Stimulated activated CD8-positive, alpha-beta memory T cell treated with anti-CD3 and anti-CD28 coated beads, Interleukin-4, amount 100 ng/mL, for 48 hours (primary cell): ENCODE data around the gene FOXQ1.
"Not testable (repeated sequence)": the region's sequence is repeated elsewhere in the genome, so short reads cannot be mapped to it uniquely, and the experiment has no call there.

Experiments
- DNase-seq: peaks from one replicate; pipeline ENCODE4 v3.0.0-alpha.2; 2020

The FOXQ1 gene

GRCh38 chr6:1324936-1325335, 13.0 kb downstream of the FOXQ1 start:
- DNase-seq: no peak

DNA sequence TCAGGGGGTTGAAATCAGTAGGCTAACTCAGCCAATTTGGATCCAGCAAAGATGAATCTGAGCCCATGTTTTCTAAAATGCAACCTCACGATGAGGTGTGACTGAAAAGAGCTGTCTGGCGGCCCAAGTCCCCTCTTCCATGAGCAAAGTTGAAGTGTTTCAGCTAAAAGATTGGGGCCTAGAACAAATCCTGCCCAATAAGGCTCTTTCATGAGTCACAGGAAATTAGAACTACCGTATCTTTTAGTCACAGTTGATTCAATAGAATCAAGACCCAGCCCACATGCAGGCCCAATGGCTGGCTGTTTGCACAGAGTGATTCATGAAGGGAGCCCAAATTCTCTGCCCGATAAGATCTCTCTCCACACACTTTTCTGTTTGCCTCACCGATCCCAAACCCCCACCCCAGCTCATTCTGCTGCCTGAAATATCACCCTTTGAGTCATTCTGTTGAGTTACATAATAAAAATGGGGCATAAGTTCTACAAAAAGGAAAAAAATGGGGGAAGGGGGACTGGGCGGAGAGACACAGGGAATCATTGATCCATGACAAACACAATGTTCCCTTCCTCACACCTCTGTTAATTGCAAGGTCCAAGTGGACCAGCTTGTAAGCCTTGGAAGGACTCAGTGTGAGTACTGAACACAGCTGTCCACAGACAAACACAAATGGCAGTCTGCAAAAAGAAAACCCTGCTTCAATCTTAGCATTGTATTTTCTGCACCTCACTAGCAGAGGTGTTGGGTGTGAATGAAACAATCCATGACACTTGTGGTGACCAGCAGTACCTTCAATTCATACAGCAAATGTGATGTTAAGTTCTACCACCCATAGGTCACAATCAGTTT, 13.8 kb downstream of the FOXQ1 start:
- DNase-seq: no peak

DNA sequence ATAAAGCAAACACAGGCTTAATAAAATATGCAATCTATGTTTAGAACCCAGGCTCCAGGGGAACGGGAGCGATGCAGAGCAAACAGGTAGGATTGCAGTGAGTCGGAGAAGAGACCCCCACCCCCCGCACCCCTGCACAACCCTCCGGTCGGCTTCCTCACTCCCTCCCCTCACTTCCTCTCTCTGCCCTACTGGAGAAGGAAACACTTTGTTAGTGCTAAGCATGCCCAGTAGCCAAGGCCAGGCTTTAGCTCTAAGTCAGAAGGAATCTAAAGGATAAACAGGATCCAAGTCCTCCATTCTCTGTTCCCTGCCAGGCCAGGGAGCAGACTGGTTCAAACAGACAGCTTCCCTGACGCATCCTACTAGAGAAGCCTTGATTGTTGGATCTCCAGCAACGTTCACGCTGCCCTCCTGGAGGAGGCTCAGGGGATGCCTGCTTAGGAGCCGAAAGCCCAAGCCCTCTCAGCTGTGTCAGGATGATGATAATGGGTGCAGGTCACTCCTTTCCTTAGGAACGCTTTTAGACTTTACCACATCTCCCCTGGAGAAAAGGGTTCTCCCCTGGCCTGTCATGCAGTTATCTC, 14.7 kb downstream of the FOXQ1 start:
- no peak for DNase-seq

DNA sequence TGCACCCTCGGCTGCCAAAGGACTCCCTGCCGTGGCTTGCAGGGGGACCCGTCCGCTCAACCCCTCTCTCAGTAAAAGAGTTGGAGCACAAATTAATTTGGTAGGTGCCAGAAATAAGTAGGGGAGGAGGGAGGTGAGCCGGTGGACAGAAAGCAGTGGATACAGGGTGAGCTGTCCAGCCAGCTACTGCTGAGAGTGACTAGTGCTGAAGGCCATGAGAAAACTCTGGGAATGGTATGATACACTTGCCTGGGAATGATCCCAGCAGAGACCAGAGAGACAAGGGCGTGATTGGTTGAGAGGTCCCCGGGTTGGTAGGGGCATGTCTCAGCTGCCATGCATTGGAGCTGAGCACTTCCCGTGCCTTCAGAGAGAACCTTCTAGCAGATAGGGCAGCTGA, 15.7 kb downstream of the FOXQ1 start:
- no peak for DNase-seq

- no peak for DNase-seq
Observed at GRCh38 chr6:1328129-1328800, 16.4 kb downstream of the FOXQ1 start.

- DNase-seq: no peak
Observed at GRCh38 chr6:1329708-1330107, 17.8 kb downstream of the FOXQ1 start.

- no peak for DNase-seq
Observed at GRCh38 chr6:1334684-1335083, 22.8 kb downstream of the FOXQ1 start.

DNA sequence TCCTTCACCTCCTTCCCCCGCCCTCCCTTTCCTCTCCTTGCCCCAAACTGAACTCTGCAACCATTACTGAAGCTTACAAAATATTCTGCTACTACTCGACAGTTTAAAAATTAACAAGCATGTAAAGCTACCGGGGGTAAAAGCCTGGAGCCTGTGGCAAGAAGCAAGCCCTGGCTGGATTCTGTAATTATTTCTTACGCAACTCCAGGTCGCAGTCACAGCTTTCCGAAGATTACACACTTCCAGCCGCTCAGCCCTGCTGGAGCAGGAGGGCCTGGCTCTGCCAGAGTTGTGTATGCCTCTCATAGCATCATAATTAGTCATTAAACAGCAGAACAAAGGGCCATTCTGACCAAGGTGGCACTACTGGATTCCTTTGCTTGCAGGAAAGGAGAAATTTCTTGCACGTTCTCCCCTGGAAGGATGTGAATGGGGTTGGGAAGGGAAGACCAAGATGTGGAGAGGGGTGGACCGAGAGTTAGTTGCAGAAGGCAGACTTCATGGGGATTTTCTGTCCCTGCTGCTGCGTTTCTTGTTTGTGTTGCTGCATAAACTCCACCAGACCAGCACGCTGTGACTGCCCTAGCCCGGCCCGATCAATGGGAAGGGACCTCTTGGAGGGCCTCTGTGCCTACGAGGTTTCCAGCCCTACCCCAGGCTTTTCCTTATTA, 23.6 kb downstream of the FOXQ1 start:
- DNase-seq: no peak

GRCh38 chr6:1336246-1336843, 24.4 kb downstream of the FOXQ1 start:
- DNase-seq: no peak

DNA sequence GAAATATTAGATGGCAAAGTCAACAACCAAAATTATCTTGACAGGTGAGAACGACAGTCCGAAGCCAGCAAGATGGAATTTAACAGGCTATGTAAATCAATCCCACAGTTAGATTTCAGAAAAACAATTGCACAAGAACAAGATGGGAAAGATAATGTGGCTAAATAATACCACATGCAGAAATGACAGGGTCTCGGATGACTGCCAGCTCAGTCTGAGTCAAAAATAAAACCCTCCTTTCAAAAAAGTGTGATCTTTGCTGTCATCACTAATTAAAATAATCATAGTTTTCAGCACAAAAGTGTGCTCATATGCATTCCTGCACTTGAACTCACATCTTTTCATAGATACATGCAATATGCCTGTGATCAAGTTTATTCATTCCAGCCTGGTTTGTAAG, 25.9 kb downstream of the FOXQ1 start:
- DNase-seq: no peak

- no peak for DNase-seq
Observed at GRCh38 chr6:1346101-1346500, 34.2 kb downstream of the FOXQ1 start.

DNA sequence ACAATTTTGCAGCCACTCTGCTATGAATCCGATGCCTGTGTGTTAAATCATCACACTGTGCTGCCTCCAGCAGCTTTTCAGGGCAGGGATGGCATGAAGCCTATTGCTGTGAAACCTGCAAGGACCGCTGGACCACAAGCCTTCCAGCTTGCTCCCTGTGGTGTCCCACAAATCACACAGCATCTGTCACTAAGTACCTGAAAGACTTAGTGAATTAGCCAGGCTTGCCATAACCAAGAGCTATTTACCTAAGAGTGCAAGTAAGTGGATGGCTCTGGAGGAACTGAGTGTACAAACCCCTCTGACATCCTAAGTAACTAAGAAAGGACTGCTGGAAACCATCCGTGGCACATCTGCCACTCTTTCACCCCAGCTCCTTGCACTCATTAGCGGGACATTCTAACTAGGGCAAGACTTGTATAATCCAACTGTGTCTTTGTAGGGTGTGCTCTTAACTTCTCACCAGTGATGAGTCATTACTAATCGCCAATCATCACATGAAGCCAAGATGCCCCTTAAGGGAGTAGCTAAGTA, 34.7 kb downstream of the FOXQ1 start:
- DNase-seq: no peak

DNA sequence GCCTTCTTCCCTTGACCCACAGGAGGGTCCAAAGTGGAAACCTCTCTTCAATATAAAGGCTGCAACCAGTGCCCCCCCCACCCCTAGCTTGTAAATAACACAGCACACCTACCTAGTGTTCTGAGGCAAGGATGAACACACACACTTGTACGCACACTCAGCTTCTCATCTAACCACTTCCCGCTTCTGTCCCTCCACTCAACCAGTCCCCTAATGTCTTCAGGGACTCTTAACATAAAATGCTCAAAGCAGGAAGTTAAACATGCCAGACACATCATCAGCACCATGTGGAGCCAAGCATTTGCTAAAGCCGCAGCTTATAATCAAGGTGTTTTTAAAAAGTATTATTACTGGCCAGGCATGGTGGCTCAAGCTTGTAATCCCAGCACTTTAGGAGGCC, 35.3 kb downstream of the FOXQ1 start:
- DNase-seq: no peak

- no peak for DNase-seq
Observed at GRCh38 chr6:1348675-1349074, 36.8 kb downstream of the FOXQ1 start.

DNA sequence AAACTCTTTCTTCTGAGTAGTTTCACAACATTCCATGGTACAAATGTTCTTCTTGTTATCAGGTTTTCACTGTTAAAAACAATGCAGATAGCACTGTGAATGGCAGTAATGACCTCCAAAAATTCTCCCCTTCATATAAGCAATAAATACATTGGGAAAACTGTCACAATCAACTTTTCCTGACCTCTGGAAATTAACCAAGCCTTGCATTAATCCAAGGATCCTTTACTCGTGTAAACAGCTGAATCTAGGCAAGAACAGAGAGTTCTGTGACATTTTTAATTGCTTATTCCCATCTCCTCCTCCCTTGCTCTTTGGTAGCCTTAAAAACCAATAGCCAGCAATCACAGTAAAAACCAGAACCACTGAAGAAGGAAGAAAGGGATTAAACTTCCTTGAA, 37.8 kb downstream of the FOXQ1 start:
- DNase-seq: no peak

GRCh38 chr6:1351381-1352008, 39.6 kb downstream of the FOXQ1 start:
- DNase-seq: no peak

DNA sequence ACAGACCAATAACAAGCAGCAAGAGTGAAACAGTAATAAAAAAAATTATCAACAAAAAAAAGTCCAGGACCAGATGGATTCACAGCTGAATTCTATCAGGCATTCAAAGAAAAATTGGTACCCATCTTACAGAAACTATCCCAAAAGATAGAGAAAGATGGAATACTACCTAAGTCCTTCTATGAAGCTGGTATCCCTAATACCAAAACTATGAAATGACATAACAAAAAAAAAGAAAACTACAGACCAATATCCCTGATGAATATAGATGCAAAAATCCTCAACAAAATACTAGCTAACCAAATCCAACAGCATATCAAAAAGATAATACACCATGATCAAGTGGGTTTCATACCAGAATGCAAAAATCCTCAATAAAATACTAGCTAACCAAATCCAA, 43.2 kb downstream of the FOXQ1 start:
- DNase-seq: not testable (repeated sequence)

DNA sequence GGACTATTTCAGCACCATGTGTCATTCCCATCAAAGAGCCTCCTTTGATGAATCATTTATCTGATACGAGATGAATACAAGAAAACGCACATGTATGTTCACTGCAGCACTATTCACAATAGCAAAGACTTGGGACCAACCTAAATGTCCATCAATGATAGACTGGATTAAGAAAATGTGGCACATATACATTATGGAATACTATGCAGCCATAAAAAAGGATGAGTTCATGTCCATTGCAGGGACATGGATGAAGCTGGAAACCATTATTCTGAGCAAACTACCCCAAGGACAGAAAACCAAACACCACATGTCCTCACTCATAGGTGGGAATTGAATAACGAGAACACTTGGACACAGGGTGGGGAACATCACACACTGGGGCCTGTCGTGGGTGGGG, 49.8 kb downstream of the FOXQ1 start:
- not testable (repeated sequence) for DNase-seq

DNA sequence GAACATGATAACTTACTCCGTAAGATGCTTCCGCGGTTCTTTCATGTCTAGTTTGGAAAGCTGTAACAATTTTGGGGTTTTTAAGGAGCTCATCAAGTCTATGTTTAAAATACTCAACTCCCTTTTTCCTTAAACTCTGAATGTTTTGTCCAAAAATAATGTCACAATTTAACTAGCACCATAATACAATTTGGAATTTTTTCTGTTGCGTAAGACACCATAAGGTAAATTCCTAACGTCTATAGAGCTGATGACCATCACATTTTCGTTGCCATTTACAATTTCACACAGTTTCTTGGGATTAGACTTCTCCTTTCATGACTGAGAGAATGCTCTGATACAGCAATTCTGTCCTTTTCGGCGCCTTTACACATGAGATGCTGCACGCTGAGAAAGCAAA, 50.7 kb downstream of the FOXQ1 start:
- no peak for DNase-seq

GRCh38 chr6:1363298-1363697, 51.4 kb downstream of the FOXQ1 start:
- no peak for DNase-seq

GRCh38 chr6:1363729-1364572, 52.1 kb downstream of the FOXQ1 start:
- DNase-seq: no peak
